Prostate gland (tissue), 2 donors: ENCODE results near the gene TMEM131. TPM values are rescaled to one million over a fixed set of nuclear protein-coding genes. Genes with fewer than 3 reads are reported as not detected.

Source experiments
- DNase-seq: peaks from one replicate; pipeline ENCODE4 v3.0.0-alpha.2; 2019; ENCODE audit warnings: low spot score
- H3K27ac ChIP-seq, 2 donors: fragments of 200-600 bp; sonication (generic); 2 replicates each; pipeline ENCODE4 v1.5.1; 2017 to 2019
- H3K27me3 ChIP-seq: fragments of 200-600 bp; sonication (generic); replicated peaks from 2 replicates; pipeline ENCODE4 v1.5.1; 2019; ENCODE audit not compliant: insufficient read depth
- H3K36me3 ChIP-seq, 2 donors: fragments of 200-600 bp; sonication (generic); 1 replicate in 1 of 2; 2 replicates in 1 of 2; pipeline versions ENCODE4 v1.5.1 to v1.8.1; 2017 to 2019
- H3K4me1 ChIP-seq: fragments of 200-600 bp; sonication (generic); replicated peaks from 2 replicates; pipeline ENCODE4 v1.5.1; 2019
- H3K4me3 ChIP-seq, 2 donors: fragments of 200-600 bp; sonication (generic); 2 replicates each; pipeline ENCODE4 v1.5.1; 2017 to 2019
- H3K9me3 ChIP-seq: fragments of 200-600 bp; sonication (generic); 2 replicates; pipeline ENCODE4 v1.5.1; 2017
- CTCF ChIP-seq, 4 experiments: fragments of 200-600 bp in 2 of 4; fragments of 450-650 bp in 2 of 4; sonication (generic) in 2 of 4; IDR thresholded peaks; 1 replicate in 3 of 4; 2 replicates in 1 of 4; pipeline ENCODE4 v1.5.1; 2016 to 2019; ENCODE audit warnings: antibody characterized with exemption in 4 of 4, mild to moderate bottlenecking in 2 of 4, moderate library complexity in 2 of 4
- POLR2A ChIP-seq: fragments of 450-650 bp; IDR thresholded peaks from one replicate; pipeline ENCODE4 v1.6.1; 2016; ENCODE audit warnings: antibody characterized with exemption, mild to moderate bottlenecking
- POLR2AphosphoS5 ChIP-seq: sonication (generic); formaldehyde crosslinking; IDR thresholded peaks from one replicate; pipeline ENCODE4 v1.6.1; 2017; ENCODE audit warnings: antibody characterized with exemption
- WGBS: methylation state at CpG from one replicate; pipeline ENCODE4 v1.1.5; 2018; 5-methylcytosine and 5-hydroxymethylcytosine counted together
- intact Hi-C: fragments of 100-400 bp; cut with DNase I; formaldehyde crosslinking; loops from one replicate; pipeline ENCODE4 v1.14.2; 2022
- total RNA-seq, 2 donors: library from RNA; depleted of rRNA; stranded (reverse); fragments of >200 nt; gene quantifications; one replicate each; pipeline ENCODE4 v1.1.0, GENCODE V29; 2016

Gene TMEM131
- total RNA-seq, 2 donors from 2014 or later, result 40.6 to 42.0 TPM

GRCh38 chr2:97911922-97912575 is 83.7 kb downstream of the TMEM131 start:
- 76% methylated on average over 1 of the region's 1 CpG for WGBS
- no peak for TF ChIP-seq CTCF (IDR thresholded peaks at IDR 0.05)
- TF ChIP-seq POLR2AphosphoS5, result no peak
- no peak for TF ChIP-seq POLR2A
- intact Hi-C loops, result no loop called here
- H3K27me3 ChIP-seq, result no peaks in the 10 kb centered on the region
- no peaks in the 10 kb centered on the region for H3K9me3 ChIP-seq
- H3K27ac ChIP-seq, result no peak overlapping the region
- H3K36me3 ChIP-seq, result no peaks in the 10 kb centered on the region
- no peak overlapping the region for H3K4me3 ChIP-seq
- no peaks in the 10 kb centered on the region for H3K4me1 ChIP-seq
- DNase-seq, result no peak

GRCh38 chr2:97911206-97911921 is 84.4 kb downstream of the TMEM131 start:
- intact Hi-C loops, result no loop called here
- Histone ChIP-seq H3K4me3 (no peak overlapping the region), H3K27me3 (no peaks in the 10 kb centered on the region), H3K9me3 (no peaks in the 10 kb centered on the region), H3K36me3 (no peaks in the 10 kb centered on the region), H3K4me1 (no peaks in the 10 kb centered on the region), H3K27ac (no peak overlapping the region)
- WGBS, result 79% methylated on average over 4 of the region's 4 CpGs
- no peak for TF ChIP-seq POLR2A
- no peak for TF ChIP-seq POLR2AphosphoS5
- TF ChIP-seq CTCF (IDR thresholded peaks at IDR 0.05), result no peak
- DNase-seq, result no peak

DNA sequence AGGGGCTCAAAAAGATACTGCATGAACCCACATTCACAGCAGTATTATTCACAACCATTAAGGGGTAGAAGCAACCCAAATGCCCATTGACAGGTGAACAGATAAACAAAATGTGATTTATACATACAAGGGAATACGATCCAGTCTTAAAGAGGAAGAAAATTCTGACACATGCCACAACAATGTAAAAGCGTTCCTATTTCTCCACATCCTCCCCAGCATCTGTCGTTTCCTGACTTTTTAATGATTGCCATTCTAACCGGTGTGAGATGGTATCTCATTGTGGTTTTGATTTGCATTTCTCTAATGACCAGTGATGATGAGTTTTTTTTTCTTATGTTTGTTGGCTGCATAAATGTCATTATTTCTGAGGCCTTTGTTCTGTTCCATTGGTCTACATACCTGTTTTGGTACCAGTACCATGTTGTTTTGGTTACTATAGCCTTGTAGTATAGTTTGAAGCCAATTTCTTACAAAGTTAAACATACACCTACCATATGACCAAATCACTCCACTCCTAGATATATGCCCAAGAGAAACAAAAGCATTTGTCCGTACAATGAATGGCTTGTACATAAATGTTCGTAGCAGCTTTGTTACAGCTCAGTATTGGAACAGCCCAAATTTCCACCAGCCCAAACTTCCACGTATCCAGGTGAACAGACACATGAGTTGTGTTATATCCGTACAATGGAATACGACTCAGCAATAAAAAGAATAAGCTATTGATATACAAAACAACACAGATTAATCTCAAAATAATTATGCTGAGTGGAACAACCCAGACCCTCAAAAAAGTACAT is 85.1 kb downstream of the TMEM131 start:
- no peak overlapping the region for H3K4me3 ChIP-seq
- H3K36me3 ChIP-seq, result no peaks in the 10 kb centered on the region
- H3K27me3 ChIP-seq, result no peaks in the 10 kb centered on the region
- H3K9me3 ChIP-seq, result no peaks in the 10 kb centered on the region
- H3K27ac ChIP-seq, result no peak overlapping the region
- TF ChIP-seq POLR2AphosphoS5, result no peak
- no peak for TF ChIP-seq POLR2A
- no peak for TF ChIP-seq CTCF (IDR thresholded peaks at IDR 0.05)
- no peaks in the 10 kb centered on the region for H3K4me1 ChIP-seq
- DNase-seq, result no peak
- intact Hi-C loops, result no loop called here
- 94% methylated on average over 9 of the region's 9 CpGs for WGBS

- Histone ChIP-seq H3K27ac (no peak overlapping the region), H3K36me3 (no peaks in the 10 kb centered on the region), H3K27me3 (no peaks in the 10 kb centered on the region), H3K4me1 (no peaks in the 10 kb centered on the region), H3K4me3 (no peak overlapping the region), H3K9me3 (no peaks in the 10 kb centered on the region)
- WGBS, result 95% methylated on average over 6 of the region's 6 CpGs
- DNase-seq, result no peak
- TF ChIP-seq POLR2AphosphoS5 (no peak), CTCF (IDR thresholded peaks at IDR 0.05) (no peak), POLR2A (no peak)
- intact Hi-C loops, result no loop called here
These were observed 87.5 kb downstream of the TMEM131 start for GRCh38 chr2:97908208-97908676.
